ENCODE measurements around the gene GOLGB1.

Gene GOLGB1

DNA sequence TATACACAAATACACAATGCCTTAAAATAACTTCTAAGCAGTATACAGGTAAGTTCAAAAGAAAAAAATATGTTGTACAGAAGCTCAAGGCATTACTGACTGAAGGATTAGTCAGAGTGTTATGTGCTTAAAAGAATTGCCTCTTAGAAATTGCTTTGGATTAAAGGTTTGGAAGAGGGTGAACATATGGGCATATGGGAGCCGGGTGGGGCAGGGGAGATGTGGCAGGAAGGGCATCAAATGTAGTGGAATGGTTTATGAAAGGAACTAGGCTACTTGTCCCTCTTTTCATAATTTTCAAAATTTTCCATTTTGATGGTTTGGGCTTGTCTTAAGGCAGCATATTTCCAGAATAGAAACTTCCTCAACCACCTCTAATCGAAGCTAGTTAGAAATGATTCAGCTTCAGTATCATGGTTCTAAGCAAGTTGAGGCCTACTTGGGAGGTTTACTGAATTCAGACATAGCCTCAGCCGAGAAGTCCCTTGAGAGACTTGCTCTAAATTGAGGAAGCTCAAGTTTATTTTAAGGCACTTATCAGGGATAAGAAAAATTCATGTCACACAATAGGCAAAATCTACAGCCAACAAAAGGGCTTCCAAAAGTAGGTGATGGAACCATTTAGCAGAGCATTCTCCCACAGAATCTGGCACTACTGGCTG lies 10.1 kb upstream of the GOLGB1 start:
- no peak for ATAC-seq
- TF ChIP-seq ZFP30 (CRISPR knock-in tag; IDR thresholded peaks at IDR 0.05) = no peak
- TF ChIP-seq, protein P1, sequence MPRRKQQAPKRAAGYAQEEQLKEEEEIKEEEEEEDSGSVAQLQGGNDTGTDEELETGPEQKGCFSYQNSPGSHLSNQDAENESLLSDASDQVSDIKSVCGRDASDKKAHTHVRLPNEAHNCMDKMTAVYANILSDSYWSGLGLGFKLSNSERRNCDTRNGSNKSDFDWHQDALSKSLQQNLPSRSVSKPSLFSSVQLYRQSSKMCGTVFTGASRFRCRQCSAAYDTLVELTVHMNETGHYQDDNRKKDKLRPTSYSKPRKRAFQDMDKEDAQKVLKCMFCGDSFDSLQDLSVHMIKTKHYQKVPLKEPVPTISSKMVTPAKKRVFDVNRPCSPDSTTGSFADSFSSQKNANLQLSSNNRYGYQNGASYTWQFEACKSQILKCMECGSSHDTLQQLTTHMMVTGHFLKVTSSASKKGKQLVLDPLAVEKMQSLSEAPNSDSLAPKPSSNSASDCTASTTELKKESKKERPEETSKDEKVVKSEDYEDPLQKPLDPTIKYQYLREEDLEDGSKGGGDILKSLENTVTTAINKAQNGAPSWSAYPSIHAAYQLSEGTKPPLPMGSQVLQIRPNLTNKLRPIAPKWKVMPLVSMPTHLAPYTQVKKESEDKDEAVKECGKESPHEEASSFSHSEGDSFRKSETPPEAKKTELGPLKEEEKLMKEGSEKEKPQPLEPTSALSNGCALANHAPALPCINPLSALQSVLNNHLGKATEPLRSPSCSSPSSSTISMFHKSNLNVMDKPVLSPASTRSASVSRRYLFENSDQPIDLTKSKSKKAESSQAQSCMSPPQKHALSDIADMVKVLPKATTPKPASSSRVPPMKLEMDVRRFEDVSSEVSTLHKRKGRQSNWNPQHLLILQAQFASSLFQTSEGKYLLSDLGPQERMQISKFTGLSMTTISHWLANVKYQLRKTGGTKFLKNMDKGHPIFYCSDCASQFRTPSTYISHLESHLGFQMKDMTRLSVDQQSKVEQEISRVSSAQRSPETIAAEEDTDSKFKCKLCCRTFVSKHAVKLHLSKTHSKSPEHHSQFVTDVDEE (CRISPR knock-in tag; IDR thresholded peaks at IDR 0.05) = no peak
- TF ChIP-seq OSR1 (CRISPR knock-in tag; IDR thresholded peaks at IDR 0.05) = no peak
- TF ChIP-seq TOX (CRISPR knock-in tag; IDR thresholded peaks at IDR 0.05; ENCODE audit: borderline replicate concordance) = no peak
- no peak for TF ChIP-seq ZFP3 (CRISPR knock-in tag; IDR thresholded peaks at IDR 0.05)
- no peak for TF ChIP-seq GLIS3 (CRISPR knock-in tag; IDR thresholded peaks at IDR 0.05)

DNA sequence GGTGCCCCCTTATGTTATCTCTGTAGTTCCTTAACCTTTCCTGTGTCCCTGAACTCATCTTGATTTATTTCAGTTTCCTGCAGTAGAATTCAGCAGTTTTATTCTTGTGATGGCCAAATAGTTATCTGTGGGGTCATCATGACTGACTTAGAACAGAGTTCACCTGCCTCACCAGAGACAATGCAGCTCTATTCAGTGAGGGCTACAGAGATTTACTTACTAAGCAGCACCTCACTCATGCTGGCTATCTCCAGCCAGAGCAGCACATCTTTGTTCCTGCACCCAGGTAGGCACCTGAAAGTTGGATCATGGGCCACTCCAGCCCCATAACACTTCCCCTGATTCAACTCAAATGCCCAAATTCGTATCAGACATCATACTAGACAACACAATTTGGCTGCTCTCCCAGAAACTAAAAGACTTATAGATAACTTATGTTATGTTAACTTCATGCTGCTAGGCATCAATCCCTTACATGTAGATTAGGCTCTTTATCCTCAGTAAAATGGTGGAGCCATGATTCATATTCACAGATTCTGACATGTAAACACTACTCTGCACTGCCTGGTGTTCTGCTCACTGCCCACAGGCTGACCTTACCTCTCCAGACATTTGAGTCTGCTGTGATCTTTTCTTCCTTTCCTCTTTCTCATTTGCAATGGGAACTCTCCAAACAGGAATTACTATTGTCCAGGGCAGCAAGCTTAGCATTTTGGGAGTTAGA lies 9.3 kb upstream of the GOLGB1 start:
- TF ChIP-seq, protein P2, sequence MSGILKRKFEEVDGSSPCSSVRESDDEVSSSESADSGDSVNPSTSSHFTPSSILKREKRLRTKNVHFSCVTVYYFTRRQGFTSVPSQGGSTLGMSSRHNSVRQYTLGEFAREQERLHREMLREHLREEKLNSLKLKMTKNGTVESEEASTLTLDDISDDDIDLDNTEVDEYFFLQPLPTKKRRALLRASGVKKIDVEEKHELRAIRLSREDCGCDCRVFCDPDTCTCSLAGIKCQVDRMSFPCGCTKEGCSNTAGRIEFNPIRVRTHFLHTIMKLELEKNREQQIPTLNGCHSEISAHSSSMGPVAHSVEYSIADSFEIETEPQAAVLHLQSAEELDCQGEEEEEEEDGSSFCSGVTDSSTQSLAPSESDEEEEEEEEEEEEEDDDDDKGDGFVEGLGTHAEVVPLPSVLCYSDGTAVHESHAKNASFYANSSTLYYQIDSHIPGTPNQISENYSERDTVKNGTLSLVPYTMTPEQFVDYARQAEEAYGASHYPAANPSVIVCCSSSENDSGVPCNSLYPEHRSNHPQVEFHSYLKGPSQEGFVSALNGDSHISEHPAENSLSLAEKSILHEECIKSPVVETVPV (CRISPR knock-in tag; IDR thresholded peaks at IDR 0.05) = no peak
- TF ChIP-seq RARB (CRISPR knock-in tag; IDR thresholded peaks at IDR 0.05) = no peak
- TF ChIP-seq SNAI2 (CRISPR knock-in tag; IDR thresholded peaks at IDR 0.05) = no peak
- TF ChIP-seq ZNF8 (CRISPR knock-in tag; IDR thresholded peaks at IDR 0.05) = no peak
- TF ChIP-seq TCF4 (CRISPR knock-in tag; IDR thresholded peaks at IDR 0.05; ENCODE audit: borderline replicate concordance) = no peak
- TF ChIP-seq, protein P1 (CRISPR knock-in tag; IDR thresholded peaks at IDR 0.05) = no peak
- TF ChIP-seq, protein P3, sequence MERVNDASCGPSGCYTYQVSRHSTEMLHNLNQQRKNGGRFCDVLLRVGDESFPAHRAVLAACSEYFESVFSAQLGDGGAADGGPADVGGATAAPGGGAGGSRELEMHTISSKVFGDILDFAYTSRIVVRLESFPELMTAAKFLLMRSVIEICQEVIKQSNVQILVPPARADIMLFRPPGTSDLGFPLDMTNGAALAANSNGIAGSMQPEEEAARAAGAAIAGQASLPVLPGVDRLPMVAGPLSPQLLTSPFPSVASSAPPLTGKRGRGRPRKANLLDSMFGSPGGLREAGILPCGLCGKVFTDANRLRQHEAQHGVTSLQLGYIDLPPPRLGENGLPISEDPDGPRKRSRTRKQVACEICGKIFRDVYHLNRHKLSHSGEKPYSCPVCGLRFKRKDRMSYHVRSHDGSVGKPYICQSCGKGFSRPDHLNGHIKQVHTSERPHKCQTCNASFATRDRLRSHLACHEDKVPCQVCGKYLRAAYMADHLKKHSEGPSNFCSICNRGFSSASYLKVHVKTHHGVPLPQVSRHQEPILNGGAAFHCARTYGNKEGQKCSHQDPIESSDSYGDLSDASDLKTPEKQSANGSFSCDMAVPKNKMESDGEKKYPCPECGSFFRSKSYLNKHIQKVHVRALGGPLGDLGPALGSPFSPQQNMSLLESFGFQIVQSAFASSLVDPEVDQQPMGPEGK (CRISPR knock-in tag; IDR thresholded peaks at IDR 0.05; ENCODE audit: borderline replicate concordance) = no peak
- TF ChIP-seq ESRRG (CRISPR knock-in tag; IDR thresholded peaks at IDR 0.05) = no peak
- ATAC-seq = no peak

DNA sequence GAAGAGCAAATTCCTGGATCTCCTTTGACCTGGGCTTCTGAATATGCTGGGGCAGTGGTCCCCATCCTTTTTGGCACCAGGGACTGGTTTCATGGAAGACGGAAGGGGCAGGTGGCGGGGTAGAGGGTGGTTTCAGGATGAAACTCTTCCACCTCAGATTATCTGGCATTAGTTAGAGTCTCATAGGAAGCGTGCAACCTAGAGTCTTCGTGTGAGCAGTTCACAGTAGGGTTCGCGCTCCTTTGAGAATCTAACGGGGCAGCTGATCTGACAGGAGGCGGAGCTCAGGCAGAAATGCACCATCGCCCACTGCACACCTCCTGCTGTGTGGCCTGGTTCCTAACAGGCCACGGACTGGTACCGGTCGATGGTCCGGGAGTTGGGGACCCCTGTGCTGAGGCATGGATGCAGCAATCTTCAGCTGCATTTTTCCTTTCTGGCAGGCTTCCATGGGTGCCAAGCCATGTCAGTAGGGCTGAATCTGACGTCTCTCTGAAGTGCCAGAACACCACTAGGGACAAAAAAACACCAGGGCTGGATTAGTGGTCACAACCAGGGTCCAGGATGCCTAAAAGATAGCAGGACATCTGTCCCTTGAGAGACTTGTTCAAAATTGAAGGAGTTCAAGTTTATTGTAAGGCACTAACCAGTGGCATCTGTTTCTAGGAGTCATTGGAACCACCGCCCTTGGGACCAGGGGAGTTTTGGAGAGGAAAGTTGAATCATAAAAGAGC lies 8.4 kb upstream of the GOLGB1 start:
- ATAC-seq = no peak
- TF ChIP-seq, protein P3 (CRISPR knock-in tag; IDR thresholded peaks at IDR 0.05; ENCODE audit: borderline replicate concordance) = no peak
- TF ChIP-seq PPARA (CRISPR knock-in tag; IDR thresholded peaks at IDR 0.05; ENCODE audit: borderline replicate concordance) = no peak
- no peak for TF ChIP-seq ZNF8 (CRISPR knock-in tag; IDR thresholded peaks at IDR 0.05)
- TF ChIP-seq GLIS3 (CRISPR knock-in tag; IDR thresholded peaks at IDR 0.05) = no peak
- TF ChIP-seq, protein P2 (CRISPR knock-in tag; IDR thresholded peaks at IDR 0.05) = no peak
- TF ChIP-seq TOX (CRISPR knock-in tag; IDR thresholded peaks at IDR 0.05; ENCODE audit: borderline replicate concordance) = no peak
- TF ChIP-seq ZNF70 (CRISPR knock-in tag; IDR thresholded peaks at IDR 0.05) = no peak
- no peak for TF ChIP-seq ZFP3 (CRISPR knock-in tag; IDR thresholded peaks at IDR 0.05)
- TF ChIP-seq ZNF565 (CRISPR knock-in tag; conservative IDR thresholded peaks at IDR 0.05; ENCODE audit: low read depth) = no peak
- TF ChIP-seq, protein P1 (CRISPR knock-in tag; IDR thresholded peaks at IDR 0.05) = no peak
- TF ChIP-seq SNAI2 (CRISPR knock-in tag; IDR thresholded peaks at IDR 0.05) = no peak
- no peak for TF ChIP-seq RARB (CRISPR knock-in tag; IDR thresholded peaks at IDR 0.05)
- TF ChIP-seq CSDC2 (CRISPR knock-in tag; IDR thresholded peaks at IDR 0.05) = no peak
- no peak for TF ChIP-seq ZC3H10 (CRISPR knock-in tag; IDR thresholded peaks at IDR 0.05)
- no peak for TF ChIP-seq ZFP30 (CRISPR knock-in tag; IDR thresholded peaks at IDR 0.05)
- TF ChIP-seq OSR1 (CRISPR knock-in tag; IDR thresholded peaks at IDR 0.05) = no peak
